Measurements from ENCODE around the gene CD180.

The CD180 gene

GRCh38 chr5:67196537-67197059 lies at the start of gene CD180:
CD180 (minus strand) TSS chr5:67196799; CDS start chr5:67196641, 158 bp downstream.
- DNase-seq: peak; percentile 54

DNA sequence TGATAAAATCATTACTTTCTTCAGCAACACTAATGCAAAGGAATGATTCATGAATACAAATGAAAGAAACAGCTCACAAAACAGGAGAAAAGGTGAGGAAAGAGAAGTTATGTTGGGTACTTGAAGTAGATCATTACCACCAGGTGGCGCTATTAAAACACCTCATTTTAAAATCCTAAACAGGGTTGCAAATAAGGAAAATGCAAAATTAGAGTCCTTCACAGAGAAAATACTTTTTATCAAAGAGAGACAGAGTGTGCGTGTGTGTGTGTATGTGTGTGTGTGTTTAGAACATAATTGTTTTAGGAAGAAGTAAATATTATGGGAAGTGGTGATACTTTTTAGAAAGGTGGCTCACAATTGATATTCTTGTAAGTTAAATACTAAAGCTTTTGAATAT lies 49.5 kb upstream of the CD180 start:
- no peak for DNase-seq

DNA sequence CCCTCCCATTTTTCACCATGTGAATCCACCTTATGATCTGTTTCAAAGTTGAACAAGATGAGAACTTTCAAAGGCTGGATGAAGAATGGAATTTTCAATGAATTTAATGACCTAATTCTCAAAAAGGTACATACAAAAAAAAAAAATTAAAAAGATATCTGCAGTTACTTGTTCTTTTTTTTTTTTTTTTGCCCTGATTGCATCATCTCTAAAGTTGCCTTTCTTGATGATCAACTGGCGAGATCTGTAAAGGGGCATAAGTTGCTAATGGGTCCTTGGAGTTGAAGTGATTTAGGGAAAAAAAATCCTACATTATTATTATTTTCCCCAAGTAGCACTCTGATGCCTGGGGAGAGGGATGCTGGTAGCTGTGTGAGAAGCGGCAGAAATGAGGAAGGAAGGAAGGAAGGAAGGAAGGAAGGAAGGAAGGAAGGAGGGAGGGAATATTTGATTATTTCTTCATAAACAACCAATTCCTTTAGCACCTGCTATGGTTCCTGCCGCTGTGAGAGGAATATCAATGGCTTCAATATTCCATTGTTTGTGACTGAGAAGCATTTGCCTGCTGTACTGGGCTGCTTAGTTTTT lies 48.8 kb upstream of the CD180 start:
- DNase-seq: no peak

DNA sequence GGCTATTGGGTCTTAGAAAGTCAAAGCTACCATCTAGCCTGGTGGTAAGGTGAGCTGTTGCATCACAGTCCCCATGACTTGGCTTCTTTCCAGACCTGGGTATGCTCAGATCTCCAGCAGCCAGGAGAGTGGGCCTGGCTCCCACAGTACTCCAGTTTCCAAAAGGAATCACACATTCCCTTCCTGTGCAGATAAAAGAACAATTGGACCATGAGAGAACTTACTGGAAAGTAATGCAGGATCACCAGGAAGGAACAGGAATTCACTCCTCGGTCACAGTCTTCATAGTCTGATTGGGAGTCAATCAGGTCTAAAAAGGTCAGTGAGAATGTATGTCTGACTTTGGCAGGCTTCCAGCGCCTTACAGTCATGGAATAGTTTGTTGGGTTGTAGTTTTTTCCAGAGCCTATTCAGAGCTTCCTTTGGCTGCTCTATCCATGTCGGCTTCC lies 47.8 kb upstream of the CD180 start:
- no peak for DNase-seq

DNA sequence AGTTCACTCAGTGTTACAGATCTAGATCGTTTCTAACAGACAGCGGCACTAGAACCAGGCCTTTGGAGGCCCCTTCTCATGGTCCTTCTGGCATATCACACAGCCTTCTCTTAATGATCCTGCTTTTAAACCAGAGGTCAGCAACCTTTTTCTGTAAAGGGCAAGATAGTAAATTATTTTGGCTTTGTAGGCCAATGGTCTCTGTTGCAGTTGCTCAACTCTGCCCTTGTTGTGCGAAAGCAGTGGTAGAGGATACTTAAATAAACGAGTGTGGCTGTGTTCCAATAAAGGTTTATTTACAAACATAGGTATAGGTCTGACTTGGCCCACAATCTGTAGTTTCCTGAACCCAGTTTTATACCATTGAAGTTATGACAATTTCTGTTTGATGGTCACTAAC lies 47.3 kb upstream of the CD180 start:
- no peak for DNase-seq

GRCh38 chr5:67243349-67243748 lies 46.8 kb upstream of the CD180 start:
- DNase-seq: no peak

- no peak for DNase-seq
Observed at GRCh38 chr5:67241326-67241725, 44.7 kb upstream of the CD180 start.

- no peak for DNase-seq
Observed at GRCh38 chr5:67240846-67241245, 44.2 kb upstream of the CD180 start.

DNA sequence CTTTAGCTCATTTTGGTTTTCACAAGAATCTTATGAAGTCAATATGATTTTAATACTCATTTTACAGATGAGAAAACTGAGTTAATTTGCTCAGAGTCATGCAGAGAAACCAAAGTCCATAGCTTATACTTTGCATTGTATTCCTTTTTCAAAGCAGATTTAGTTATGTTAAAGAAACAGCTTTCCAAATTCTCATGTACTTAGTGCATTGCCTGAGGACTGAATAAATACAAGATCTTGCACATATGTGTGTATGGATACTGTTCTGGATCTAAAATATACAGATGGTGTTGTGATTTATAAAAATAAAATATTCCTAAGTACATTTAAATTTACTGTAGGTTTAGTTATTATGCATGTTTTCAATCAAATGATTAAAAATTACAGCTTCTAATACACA lies 43.5 kb upstream of the CD180 start:
- DNase-seq: no peak

DNA sequence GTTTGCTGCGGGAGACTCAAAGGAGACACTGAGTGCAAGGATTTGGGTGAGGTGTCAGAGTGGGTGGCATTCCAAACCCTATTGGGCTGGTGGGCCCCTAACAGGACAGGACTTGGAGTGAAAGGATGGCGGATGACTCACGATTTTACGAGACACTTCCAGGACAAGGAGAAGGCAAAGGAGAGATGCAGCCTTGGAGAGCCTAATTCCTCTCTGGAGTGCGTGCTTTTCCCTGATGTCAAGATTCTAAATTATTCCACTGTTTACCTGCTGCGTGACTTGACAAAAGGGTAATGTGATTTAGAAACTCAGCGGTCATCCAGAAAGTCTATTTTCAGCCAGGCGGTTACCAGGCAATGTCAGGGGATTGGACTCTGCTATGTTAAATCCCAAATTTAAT lies 41.6 kb upstream of the CD180 start:
- no peak for DNase-seq

DNA sequence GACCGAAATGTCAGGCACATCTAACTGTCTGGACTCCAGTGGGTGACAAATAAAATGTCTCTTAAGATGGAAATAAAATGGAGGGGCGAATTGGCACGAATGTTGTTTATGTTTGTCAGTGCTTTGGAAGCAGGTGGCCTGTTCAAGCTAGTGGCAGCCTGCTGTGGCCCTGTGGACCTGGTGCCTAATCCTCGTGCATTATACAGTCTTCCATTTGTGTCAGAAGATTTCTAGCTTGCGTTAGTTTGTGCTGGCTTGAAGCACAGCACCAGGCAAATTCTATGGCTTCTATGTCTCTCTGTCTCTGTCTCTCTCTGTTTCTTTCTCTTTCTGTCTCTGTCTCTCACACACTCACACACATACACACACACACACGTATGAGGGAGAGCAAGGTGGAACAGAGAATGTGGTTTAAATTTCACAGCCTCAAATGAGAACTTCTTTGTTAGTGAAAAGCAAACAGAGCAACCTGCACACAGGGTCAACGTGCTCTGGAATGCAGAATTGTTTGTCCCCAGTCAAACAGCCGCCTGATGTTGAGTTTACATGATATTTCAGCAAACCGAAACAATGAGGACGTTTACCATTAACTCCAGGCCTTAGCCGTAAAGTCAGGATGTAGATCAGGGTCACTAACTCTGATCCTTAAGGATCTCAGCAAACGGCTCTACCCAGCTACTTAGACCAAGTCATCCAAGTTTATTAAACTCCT lies 39.0 kb upstream of the CD180 start:
- no peak for DNase-seq

DNA sequence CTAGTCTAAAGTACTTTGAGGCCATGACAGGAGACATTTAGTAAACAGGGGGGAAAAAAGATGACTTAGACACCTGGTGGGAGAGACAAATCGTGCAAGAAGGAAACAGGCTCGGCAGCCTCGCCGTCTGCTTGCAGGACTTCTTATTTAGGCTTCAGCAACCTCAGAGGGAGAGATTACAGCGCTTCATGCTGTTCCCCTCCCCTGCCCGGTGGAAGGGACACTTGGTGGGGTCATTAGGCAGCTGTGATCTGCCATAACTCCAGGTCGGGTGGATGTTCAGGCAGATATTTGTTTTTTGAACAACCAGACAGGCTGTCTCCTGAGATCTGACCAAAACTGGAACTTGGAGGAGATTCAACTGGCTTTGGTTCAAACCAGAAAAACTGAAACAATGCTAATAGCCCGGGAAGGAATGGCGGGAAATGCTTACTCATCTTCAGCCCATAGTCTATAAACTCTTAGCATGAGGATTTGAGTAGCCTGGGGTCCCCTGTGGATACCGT lies 38.1 kb upstream of the CD180 start:
- peak; percentile 49 for DNase-seq

DNA sequence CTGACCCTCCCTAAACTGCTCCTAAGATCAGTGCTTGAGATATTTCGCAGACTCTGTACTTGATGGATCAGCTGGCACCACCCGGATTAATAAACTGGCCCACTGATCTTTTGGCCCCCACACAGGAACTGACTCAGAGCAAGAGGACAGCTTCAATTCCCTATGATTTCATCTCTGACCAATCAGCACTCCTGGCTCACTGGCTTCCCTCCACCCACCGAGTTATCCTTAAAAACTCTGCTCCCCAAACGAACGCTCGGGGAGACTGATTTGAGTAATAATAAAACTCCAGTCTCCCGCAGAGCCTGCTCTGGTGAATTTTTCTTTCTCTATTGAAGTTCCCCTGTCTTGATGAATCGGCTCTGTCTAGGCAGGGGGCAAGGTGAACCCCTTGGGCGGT lies 36.5 kb upstream of the CD180 start:
- DNase-seq: no peak

DNA sequence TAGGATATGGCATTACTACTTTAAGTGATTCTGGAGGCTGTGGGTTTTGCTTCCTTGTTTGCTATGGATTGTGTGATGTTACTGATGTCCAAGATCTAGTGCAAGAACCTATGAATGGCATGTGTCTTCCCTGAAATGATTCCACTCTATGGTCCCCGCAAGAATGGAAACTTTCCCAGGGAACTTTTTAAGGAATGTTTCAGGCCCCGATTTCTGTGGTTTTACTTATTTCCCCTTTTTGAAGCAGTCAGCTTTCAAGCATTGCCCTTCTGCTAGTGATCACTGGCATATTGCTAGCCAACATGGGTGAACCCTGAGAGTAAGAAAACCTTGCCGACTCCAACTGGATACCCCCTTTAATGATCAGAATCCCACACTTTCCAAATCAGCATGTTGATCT lies 26.6 kb upstream of the CD180 start:
- DNase-seq: no peak

- DNase-seq: no peak
Observed at GRCh38 chr5:67222243-67223025, 25.8 kb upstream of the CD180 start.

DNA sequence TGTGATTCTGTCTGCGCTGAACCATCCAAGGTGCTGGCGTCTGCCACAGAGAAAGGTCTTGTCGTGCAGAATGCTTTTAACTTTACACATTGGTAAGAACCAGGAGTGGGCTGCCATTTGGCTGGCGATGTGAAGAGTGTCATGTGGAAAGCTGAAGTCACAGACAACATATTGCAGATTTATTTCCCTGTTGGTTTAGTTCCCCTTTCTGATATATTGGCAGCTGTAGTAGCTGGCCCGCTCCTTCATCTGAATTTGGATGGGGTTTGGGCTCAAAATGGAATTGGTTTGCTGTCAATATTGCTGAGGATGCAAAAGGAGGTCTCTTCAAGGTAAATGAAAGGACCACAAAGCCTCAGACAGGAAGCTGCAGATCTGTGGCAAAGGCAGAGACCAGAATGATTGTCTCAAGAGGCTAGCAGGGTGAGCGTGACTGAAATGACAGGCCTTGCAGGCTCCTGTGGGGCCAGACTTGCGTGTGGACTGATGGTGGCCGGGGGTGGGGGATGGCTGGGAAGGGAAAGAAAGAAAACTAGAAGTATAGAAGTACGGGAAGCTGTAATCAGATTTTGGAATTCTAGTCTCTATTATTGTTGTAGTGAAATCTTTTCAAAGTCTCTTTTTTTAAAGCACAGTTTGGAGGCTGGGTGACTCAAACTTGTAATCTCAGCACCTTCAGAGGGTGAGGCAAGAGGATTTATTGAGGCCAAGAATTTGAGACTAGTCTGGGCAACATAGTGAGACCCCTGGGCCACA lies 25.1 kb upstream of the CD180 start:
- no peak for DNase-seq

- DNase-seq: no peak
Observed at GRCh38 chr5:67216564-67216963, 20.0 kb upstream of the CD180 start.

DNA sequence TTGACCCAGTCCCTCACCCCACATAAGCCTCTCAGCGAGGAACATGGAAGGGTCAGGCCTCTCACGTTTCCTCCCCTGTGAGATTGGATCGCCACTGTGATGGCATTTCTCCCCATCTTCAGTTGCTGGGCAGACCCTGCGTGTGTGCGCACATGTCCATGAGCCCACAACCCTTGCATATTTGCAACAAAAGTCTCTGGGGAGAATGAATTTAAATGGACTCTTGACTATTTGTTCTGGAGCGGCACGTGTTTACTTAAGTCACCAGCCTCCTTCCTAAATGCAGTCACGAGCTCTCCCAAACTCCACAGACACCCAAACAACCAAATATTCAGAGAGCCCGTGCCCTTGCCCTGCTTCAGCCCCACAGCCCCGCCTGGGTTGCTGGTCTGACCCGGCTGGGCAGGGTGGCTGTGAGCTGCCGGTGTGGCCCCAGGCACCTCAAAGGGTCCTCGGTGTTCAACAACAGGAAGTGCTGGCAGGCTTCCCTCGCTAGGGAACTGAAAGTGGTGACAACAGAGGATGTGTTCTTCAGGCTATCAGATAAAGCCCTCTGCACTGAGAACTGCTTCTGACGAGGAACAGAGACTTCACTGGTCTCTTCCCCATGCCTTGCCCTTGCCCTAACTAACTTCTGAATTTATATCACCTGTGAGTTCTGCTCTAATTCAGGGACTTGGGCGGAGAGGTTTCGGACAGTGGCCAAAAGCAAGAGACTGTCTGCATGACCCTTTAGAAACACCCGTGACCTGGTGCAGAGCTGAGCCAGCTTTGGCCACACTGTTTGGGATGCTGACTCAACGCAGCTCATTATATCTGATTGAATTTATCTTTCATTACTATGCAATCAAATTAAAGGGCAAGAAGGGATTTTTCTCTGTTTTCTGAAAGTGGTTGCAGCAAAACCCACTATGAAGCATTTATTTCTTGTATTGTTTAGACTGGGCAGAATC lies 19.2 kb upstream of the CD180 start:
- peak; percentile 79 for DNase-seq

DNA sequence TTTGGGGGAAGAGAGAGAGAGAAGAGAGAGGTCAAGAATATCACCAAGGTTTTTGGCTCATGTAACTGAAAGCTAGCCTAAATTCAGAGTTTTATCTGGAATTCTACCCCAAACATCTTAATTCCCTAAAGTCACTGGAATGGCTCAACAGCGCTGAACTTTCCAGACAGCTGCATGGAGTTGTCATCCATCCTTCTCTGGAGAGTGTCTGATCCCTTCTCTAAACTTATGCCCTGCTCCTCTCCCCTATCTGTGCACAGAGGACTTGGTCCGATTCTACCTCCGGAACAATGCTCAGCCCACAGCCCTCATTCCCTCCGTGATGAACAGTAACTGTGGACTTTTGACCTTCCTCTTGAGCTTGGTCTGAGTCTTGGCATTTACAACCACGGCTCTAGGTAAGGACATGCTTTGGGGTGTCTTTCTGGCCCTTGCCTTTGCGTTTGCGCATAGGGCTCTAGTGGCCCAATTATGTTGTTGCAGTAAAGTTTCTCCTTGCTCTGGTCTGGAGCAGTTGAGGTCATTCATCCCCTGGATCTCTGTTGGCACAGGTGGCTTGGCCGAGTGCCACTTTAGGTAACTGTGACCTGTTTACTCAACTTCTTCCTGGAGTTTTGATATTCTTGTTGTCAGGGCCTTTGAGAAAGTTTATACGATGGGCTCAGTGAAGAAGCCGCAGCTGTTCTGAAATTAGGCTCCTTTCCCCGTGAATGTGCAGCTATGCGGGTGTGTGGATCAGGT lies 18.3 kb upstream of the CD180 start:
- DNase-seq: no peak

GRCh38 chr5:67214036-67214435 lies 17.4 kb upstream of the CD180 start:
- DNase-seq: no peak

DNA sequence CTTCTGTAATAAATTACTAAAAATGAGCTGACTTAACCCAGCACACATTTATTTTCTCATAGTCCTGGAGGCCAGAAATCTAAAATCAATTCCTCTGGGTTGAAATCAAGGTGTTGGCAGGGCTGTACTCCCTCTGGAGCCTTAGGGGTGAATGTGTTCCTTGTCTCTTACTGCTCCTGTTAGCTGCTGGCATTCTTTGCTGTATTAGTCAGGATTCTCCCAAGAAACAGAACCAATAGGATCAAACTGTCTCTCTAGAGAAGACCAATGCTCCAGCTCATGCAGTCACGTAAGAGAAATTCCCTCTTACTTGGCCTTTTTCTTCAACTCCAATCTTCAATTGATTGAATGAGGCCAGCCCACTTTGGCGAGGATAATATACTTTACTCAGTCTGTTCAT lies 15.3 kb upstream of the CD180 start:
- no peak for DNase-seq

Measured in femur (tissue), 1 donor.